Spleen (tissue), 7 donors: ENCODE data around the gene DOK7.

Experiments
- CTCF ChIP-seq, 11 experiments: fragments of 200-600 bp in 7 of 11; fragments of 450-650 bp in 4 of 11; sonication (generic) in 4 of 11; IDR thresholded peaks in 8 of 11; conservative IDR thresholded peaks in 3 of 11; 1 replicate in 7 of 11; 2 replicates in 4 of 11; pipeline versions ENCODE4 v1.4.0 to v1.8.0; 2016 to 2021; ENCODE audit warnings: antibody characterized with exemption in 11 of 11, inconsistent platforms in 4 of 11, mild to moderate bottlenecking in 1 of 11
- POLR2A ChIP-seq, 3 donors: fragments of 450-650 bp; IDR thresholded peaks; one replicate each; pipeline ENCODE4 v1.5.1; 2017; ENCODE audit warnings: antibody characterized with exemption in 3 of 3, mild to moderate bottlenecking in 1 of 3
- POLR2AphosphoS5 ChIP-seq, 3 donors: sonication (generic); formaldehyde crosslinking; IDR thresholded peaks; one replicate each; pipeline ENCODE4 v1.5.1; 2017; ENCODE audit warnings: antibody characterized with exemption in 3 of 3
- donor health status: DM: no; HTN: no; CAD: no; lungs with moderate emphysema.
- donor health status: DM: no; HTN: no; CAD: no.
- donor health status: DM: no; HTN: no; CAD: no.

- TF ChIP-seq CTCF (IDR thresholded peaks at IDR 0.05 in 8 of 11, conservative IDR thresholded peaks at IDR 0.05 in 3 of 11) (no peak), POLR2A (IDR thresholded peaks at IDR 0.05) (no peak), POLR2AphosphoS5 (IDR thresholded peaks at IDR 0.05) (no peak)
Measured at GRCh38 chr4:3530663-3531254, 67.7 kb downstream of the DOK7 start.
